ENCODE results near the gene FBN2. TPM values are rescaled to one million over a fixed set of nuclear protein-coding genes. Genes with fewer than 3 reads are reported as not detected.
A peak's percentile ranks its signal among the peaks of the same experiment; 100 is the strongest.

The FBN2 gene
- total and polyA plus RNA-seq, 2 of the 4 experiments (the other 2 are of a cell fraction) = 26.7 to 69.0 TPM

- in situ Hi-C loops (cut with MboI; ENCODE audit: low sequenced_read_pairs) (no loop called here), dilution Hi-C loops (cut with HindIII; ENCODE audit: low sequenced_read_pairs, unreplicated experiment) (no loop called here), intact Hi-C loops (cut with micrococcal nuclease) (no loop called here)
- no peak overlapping the region for H2AFZ ChIP-seq (replicated peaks; ENCODE audit: low read length, poor library complexity)
- H3K9me3 ChIP-seq (ENCODE audit: control insufficient read depth, insufficient read depth, low read length) = no peaks in the 10 kb centered on the region
- no peak overlapping the region for H2BK120ac ChIP-seq (ENCODE audit: low read depth, low read length)
- TF ChIP-seq RCOR1 (IDR thresholded peaks at IDR 0.05; ENCODE audit: insufficient replicate concordance, low read length) (no peak), POLR2A (IDR thresholded peaks at IDR 0.05; ENCODE audit: low read depth, low read length) (no peak), SMC3 (IDR thresholded peaks at IDR 0.05; ENCODE audit: low read depth, low read length) (no peak), MAFK (IDR thresholded peaks at IDR 0.05; ENCODE audit: low read depth, low read length) (no peak), CTCF (conservative IDR thresholded peaks at IDR 0.05; ENCODE audit: low read depth, low read length) (no peak), NFE2L2 (IDR thresholded peaks at IDR 0.05; ENCODE audit: low read depth, low read length) (no peak), RAD21 (IDR thresholded peaks at IDR 0.05; ENCODE audit: low read length) (no peak), FOS (IDR thresholded peaks at IDR 0.05; ENCODE audit: low read depth, low read length) (no peak), USF2 (IDR thresholded peaks at IDR 0.05; ENCODE audit: low read depth, low read length) (no peak), MXI1 (IDR thresholded peaks at IDR 0.05; ENCODE audit: borderline replicate concordance, low read depth, low read length) (no peak), RFX5 (IDR thresholded peaks at IDR 0.05; ENCODE audit: low read depth, low read length) (no peak), CHD1 (IDR thresholded peaks at IDR 0.05; ENCODE audit: low read depth, low read length) (no peak), BHLHE40 (IDR thresholded peaks at IDR 0.05; ENCODE audit: low read depth, low read length) (no peak), MAZ (IDR thresholded peaks at IDR 0.05; ENCODE audit: borderline replicate concordance, low read depth, low read length) (no peak), CEBPB (IDR thresholded peaks at IDR 0.05; ENCODE audit: low read depth, low read length) (no peak)
- ATAC-seq (ENCODE audit: low read depth) (no peak), DNase-seq (no peak)
- no peak overlapping the region for H4K91ac ChIP-seq (ENCODE audit: insufficient read depth, low read depth, low read length)
- BruUV-seq (replicated peaks) = no TSS peak
- H3K18ac ChIP-seq (ENCODE audit: low read depth, low read length) = no peak overlapping the region
- no peak overlapping the region for H3K4me3 ChIP-seq (ENCODE audit: insufficient read depth, low read depth, low read length)
- no peak overlapping the region for H2AK9ac ChIP-seq (replicated peaks; ENCODE audit: low read depth, low read length, poor library complexity)
- H2BK5ac ChIP-seq (ENCODE audit: low read depth, low read length, poor library complexity, severe bottlenecking) = no peak overlapping the region
- no peaks in the 10 kb centered on the region for H4K20me1 ChIP-seq (ENCODE audit: insufficient read depth, low read length)
- H2AK5ac ChIP-seq (ENCODE audit: low read depth, low read length) = no peak overlapping the region
- no peak overlapping the region for H4K8ac ChIP-seq (ENCODE audit: low read depth in 2 of 2, low read length in 2 of 2)
- no peak overlapping the region for H3K4me2 ChIP-seq (ENCODE audit: low read depth, low read length)
- no peak overlapping the region for H4K5ac ChIP-seq (ENCODE audit: low read depth, low read length)
- H3K56ac ChIP-seq (ENCODE audit: extremely low read depth, insufficient read depth, low read length) = no peak overlapping the region
- H3K23ac ChIP-seq (ENCODE audit: low read depth, low read length) = 0 out of 2 replicates have a peak overlapping the region, but pooled peaks have one; percentile 18
- H3K14ac ChIP-seq (replicated peaks; ENCODE audit: low read depth, low read length) = no peak overlapping the region
- no peaks in the 10 kb centered on the region for H3K79me1 ChIP-seq (ENCODE audit: low read depth in 1 of 2, low read length in 2 of 2)
- H3K9me1 ChIP-seq (ENCODE audit: insufficient read depth, low read length) = no peaks in the 10 kb centered on the region
- POLR2A ChIA-PET (ENCODE audit: unreplicated experiment) = no interaction called here
- no peak overlapping the region for H2BK15ac ChIP-seq (ENCODE audit: low read depth, low read length)
- no peak overlapping the region for H3K4ac ChIP-seq (ENCODE audit: low read depth, low read length)
- CTCF ChIA-PET = no interaction called here
- H2BK20ac ChIP-seq (ENCODE audit: low read depth, low read length) = no peak overlapping the region
- no peak overlapping the region for H3K9ac ChIP-seq (ENCODE audit: low read depth, low read length)
- H3K27me3 ChIP-seq (ENCODE audit: control insufficient read depth, insufficient read depth, low read length) = no peaks in the 10 kb centered on the region
- WGBS, 2 experiments (ENCODE audit: extremely low coverage in 2 of 2, insufficient read length in 1 of 2) = no CpG with 5 or more reads among the region's 7 CpGs
- H3K4me1 ChIP-seq (ENCODE audit: control insufficient read depth, insufficient read depth, low read length) = peaks cover 3% of the 10 kb centered on the region; the same call in 1 of the 2 replicates
- H3K27ac ChIP-seq (ENCODE audit: insufficient read depth, low read length) = no peak overlapping the region
- H3K36me3 ChIP-seq (ENCODE audit: control insufficient read depth, insufficient read depth, low read length) = no peaks in the 10 kb centered on the region
Measured at GRCh38 chr5:128216285-128216684, 321.8 kb downstream of the FBN2 start.
